ENCODE data around the gene ZDHHC8.

Gene ZDHHC8

GRCh38 chr22:20170170-20170569 is 38.6 kb downstream of the ZDHHC8 start:
- in situ Hi-C loops (cut with HindIII; ENCODE audit: low sequenced_read_pairs): loop anchor here (5.0 kb wide), 1 partner anchor 87 kb away; no protein-coding TSS in a partner anchor
- H3K4me3 ChIP-seq (ENCODE audit: low read depth, low read length): no peak overlapping the region
- TF ChIP-seq, protein P1, sequence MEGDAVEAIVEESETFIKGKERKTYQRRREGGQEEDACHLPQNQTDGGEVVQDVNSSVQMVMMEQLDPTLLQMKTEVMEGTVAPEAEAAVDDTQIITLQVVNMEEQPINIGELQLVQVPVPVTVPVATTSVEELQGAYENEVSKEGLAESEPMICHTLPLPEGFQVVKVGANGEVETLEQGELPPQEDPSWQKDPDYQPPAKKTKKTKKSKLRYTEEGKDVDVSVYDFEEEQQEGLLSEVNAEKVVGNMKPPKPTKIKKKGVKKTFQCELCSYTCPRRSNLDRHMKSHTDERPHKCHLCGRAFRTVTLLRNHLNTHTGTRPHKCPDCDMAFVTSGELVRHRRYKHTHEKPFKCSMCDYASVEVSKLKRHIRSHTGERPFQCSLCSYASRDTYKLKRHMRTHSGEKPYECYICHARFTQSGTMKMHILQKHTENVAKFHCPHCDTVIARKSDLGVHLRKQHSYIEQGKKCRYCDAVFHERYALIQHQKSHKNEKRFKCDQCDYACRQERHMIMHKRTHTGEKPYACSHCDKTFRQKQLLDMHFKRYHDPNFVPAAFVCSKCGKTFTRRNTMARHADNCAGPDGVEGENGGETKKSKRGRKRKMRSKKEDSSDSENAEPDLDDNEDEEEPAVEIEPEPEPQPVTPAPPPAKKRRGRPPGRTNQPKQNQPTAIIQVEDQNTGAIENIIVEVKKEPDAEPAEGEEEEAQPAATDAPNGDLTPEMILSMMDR (IDR thresholded peaks at IDR 0.05; ENCODE audit: low read depth, low read length, missing control alignments): no peak
- no peak for DNase-seq (ENCODE audit: low read depth)

DNA sequence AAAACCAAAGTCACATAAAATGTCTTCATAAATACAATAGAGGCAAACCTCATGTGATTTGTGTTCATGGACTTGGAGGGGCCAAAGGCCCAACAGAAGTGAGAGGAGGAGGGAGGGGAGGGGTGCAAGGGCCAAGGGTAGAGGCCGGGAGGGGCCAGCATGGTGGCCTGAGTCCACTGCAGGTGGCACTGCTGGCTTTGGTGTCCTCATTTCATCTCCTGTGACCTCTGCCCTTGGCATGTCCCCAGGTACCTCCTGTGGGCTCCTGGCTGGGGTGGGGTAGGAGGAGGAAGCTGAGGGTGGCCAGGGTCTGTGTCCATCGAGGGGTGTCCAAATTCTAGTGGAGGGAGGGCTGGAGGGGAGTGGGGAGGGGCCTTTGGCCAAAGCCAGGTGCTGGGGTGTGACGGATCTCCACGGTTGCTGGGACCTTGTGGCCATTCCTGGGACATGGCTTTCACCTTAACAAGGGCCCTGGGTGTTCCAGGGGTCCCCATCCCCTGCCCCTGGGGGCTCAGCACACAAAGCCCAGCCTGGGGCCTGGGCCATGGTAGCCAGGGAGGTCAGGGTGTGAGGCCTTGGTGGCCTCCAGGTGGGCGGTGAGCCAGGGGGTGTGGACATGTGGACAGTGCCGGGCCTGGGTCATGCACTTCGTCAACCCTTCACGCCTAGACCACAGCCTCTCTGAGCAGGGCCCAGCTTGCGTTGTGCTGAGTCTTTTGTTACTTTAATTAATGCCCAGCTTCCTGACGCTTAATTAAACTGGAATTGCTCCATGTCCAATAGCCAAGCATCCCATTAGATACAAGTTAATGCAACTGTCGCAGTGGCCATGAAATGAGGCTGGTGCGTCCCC is 39.9 kb downstream of the ZDHHC8 start:
- no peak for DNase-seq (ENCODE audit: low read depth)
- in situ Hi-C loops (cut with HindIII; ENCODE audit: low sequenced_read_pairs): loop anchor here (5.0 kb wide), 1 partner anchor 86 kb away; no protein-coding TSS in a partner anchor
- TF ChIP-seq, protein P1 (IDR thresholded peaks at IDR 0.05; ENCODE audit: low read depth, low read length, missing control alignments): no peak
- no peak overlapping the region for H3K4me3 ChIP-seq (ENCODE audit: low read depth, low read length)

GRCh38 chr22:20172141-20172613 is 40.6 kb downstream of the ZDHHC8 start:
- no peak overlapping the region for H3K4me3 ChIP-seq (ENCODE audit: low read depth, low read length)
- DNase-seq (ENCODE audit: low read depth): no peak
- TF ChIP-seq, protein P1 (IDR thresholded peaks at IDR 0.05; ENCODE audit: low read depth, low read length, missing control alignments): no peak
- in situ Hi-C loops (cut with HindIII; ENCODE audit: low sequenced_read_pairs): loop anchor here (5.0 kb wide), 1 partner anchor 85 kb away; no protein-coding TSS in a partner anchor

DNA sequence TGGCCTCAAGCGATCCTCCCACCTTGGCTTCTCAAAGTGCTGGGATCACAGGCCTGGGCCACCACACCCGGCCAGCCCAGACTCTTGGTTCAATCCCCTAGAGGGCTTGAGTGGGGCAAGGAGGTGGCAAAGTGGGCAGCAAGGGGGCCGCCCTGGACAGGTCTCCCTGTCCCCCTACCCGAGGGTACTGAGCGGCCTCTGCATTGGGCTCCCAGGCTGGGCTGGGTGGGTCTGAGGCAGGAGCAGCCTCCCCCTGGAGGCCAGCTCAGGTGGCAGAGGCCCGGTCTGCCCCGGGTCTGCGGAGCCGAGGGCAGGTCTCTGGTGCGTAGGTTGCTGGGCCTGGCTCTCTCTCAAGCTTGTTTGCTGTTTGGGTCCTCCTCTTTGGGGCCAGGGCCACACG is 41.6 kb downstream of the ZDHHC8 start:
- DNase-seq (ENCODE audit: low read depth): no peak
- in situ Hi-C loops (cut with HindIII; ENCODE audit: low sequenced_read_pairs): loop anchor here (5.0 kb wide), 1 partner anchor 84 kb away; no protein-coding TSS in a partner anchor
- H3K4me3 ChIP-seq (ENCODE audit: low read depth, low read length): no peak overlapping the region
- TF ChIP-seq, protein P1 (IDR thresholded peaks at IDR 0.05; ENCODE audit: low read depth, low read length, missing control alignments): no peak

DNA sequence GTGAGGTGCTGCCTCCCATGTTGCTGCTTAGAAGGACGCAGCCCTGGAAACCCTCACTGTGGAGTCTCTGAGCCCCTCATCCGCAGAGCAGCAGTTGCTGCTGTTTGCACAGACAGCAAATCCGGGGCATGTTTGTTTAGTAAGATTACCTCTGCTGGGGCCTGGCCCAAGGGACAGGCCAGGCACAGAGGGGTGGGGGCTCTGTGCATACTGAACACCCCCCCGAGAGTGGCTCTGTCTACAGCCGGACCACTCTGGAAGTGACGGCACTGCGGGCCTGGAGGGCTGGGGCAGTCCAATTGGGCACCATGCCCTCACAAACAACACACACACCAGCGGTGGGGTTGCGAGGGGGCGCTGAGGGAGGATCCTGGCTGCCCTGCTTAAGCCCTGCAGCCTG is 42.2 kb downstream of the ZDHHC8 start:
- in situ Hi-C loops (cut with HindIII; ENCODE audit: low sequenced_read_pairs): loop anchor here (5.0 kb wide), 1 partner anchor 84 kb away; no protein-coding TSS in a partner anchor
- no peak overlapping the region for H3K4me3 ChIP-seq (ENCODE audit: low read depth, low read length)
- no peak for DNase-seq (ENCODE audit: low read depth)
- TF ChIP-seq, protein P1 (IDR thresholded peaks at IDR 0.05; ENCODE audit: low read depth, low read length, missing control alignments): no peak

DNA sequence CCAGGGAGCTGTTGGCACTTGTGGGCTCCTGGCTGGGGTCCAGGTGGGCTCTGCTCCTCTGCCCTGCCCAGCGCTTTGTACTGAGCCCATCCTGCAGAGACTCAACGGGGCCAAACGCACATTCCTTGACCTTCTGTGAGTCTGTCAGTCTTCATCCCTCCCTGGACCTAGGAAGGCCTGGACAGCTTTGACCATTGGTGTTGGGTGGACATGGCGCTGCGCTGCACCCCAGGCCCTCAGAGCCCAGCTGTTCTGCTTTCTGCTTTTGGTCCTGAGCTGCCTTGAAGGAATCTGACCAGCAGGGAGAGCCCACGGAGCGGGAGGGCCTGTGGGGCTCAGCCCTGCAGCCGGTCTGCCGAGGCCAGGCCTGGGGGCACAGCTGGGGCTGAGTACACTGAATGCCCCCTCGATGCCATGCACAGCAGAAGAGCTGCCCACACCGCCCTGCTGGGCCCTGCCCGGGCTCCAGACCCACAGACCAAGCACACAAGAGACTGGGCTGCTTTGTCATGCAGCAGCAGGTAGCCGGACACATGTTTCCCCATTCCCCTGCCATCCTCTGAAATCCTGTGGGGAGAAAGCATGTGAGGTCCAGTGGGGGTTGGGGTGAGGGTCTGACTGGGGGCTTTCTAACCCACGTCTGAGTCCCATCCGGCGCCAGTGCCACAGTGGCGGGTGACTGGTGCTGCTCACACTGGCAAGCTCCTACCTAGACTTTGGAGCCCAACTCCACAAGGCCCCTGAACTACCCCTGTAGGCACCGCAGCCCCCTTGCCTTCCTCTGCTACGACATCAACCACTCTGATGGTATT is 43.4 kb downstream of the ZDHHC8 start:
- TF ChIP-seq, protein P1 (IDR thresholded peaks at IDR 0.05; ENCODE audit: low read depth, low read length, missing control alignments): peak; percentile 44
- no peak for DNase-seq (ENCODE audit: low read depth)
- no peak overlapping the region for H3K4me3 ChIP-seq (ENCODE audit: low read depth, low read length)
- in situ Hi-C loops (cut with HindIII; ENCODE audit: low sequenced_read_pairs): loop anchor here (5.0 kb wide), 1 partner anchor 82 kb away; no protein-coding TSS in a partner anchor
